ENCODE measurements around the gene IFT80.

IFT80 gene

GRCh38 chr3:160291909-160292299 lies 107.1 kb downstream of the IFT80 start:
- Histone ChIP-seq H3K27ac (ENCODE audit: low read depth, low read length, poor library complexity, severe bottlenecking) (no peak overlapping the region), H3K4me3 (ENCODE audit: low read depth, low read length, poor library complexity, severe bottlenecking) (no peak overlapping the region), H3K9me2 (ENCODE audit: low read depth, low read length) (no peaks in the 10 kb centered on the region), H2AFZ (ENCODE audit: low read length) (no peak overlapping the region), H3K9me3 (ENCODE audit: low read length) (no peaks in the 10 kb centered on the region), H3K36me3 (ENCODE audit: insufficient read depth, low read length) (no peaks in the 10 kb centered on the region), H3K79me2 (ENCODE audit: insufficient read depth, low read length) (no peaks in the 10 kb centered on the region), H3K9ac (ENCODE audit: low read length) (no peak overlapping the region), H3K4me2 (ENCODE audit: low read length) (no peak overlapping the region), H3K27me3 (ENCODE audit: insufficient read depth, low read length) (no peaks in the 10 kb centered on the region), H3K4me1 (ENCODE audit: insufficient read depth, low read length, severe bottlenecking) (no peaks in the 10 kb centered on the region), H4K20me1 (ENCODE audit: insufficient read depth, low read length) (no peaks in the 10 kb centered on the region), H3F3A (ENCODE audit: insufficient read depth, low read length) (no peaks in the 10 kb centered on the region)
- TF ChIP-seq CTCF (IDR thresholded peaks at IDR 0.05; ENCODE audit: low read length) = no peak
- no peak for TF ChIP-seq EZH2 (IDR thresholded peaks at IDR 0.05; ENCODE audit: borderline replicate concordance, low read length)

DNA sequence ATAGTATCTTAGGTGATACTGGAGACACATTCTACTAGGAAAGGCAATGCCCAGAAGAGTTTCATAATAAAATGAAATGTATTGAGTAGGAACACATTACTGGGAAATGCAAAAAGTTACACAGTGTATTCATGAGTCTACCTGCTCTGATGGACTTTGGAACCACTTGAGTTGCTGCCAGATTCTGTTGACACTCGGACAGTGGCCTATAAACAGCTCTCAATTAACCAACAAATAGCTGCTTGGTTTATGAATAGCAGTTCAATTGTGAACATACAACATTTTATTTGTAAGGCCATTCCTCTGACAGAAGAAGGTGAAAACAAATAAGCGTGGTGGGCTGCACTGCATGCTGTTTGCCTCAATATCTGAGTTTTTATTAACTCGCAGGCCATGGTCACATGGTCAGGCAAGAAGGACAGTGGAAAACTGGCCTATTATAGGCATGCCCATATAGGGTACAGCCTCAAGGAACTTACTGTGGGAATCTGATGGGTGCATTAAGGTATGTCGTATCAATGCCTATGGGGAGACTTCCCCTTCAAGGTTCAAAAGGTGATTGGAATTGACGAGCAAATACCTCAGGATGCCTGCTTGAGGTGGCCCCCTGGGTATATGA lies 107.6 kb downstream of the IFT80 start:
- H4K20me1 ChIP-seq (ENCODE audit: insufficient read depth, low read length) = no peaks in the 10 kb centered on the region
- no peaks in the 10 kb centered on the region for H3K36me3 ChIP-seq (ENCODE audit: insufficient read depth, low read length)
- H3K4me2 ChIP-seq (ENCODE audit: low read length) = no peak overlapping the region
- H3K9ac ChIP-seq (ENCODE audit: low read length) = no peak overlapping the region
- no peak overlapping the region for H3K4me3 ChIP-seq (ENCODE audit: low read depth, low read length, poor library complexity, severe bottlenecking)
- H3K27ac ChIP-seq (ENCODE audit: low read depth, low read length, poor library complexity, severe bottlenecking) = no peak overlapping the region
- no peaks in the 10 kb centered on the region for H3K27me3 ChIP-seq (ENCODE audit: insufficient read depth, low read length)
- no peaks in the 10 kb centered on the region for H3K4me1 ChIP-seq (ENCODE audit: insufficient read depth, low read length, severe bottlenecking)
- H2AFZ ChIP-seq (ENCODE audit: low read length) = no peak overlapping the region
- H3K79me2 ChIP-seq (ENCODE audit: insufficient read depth, low read length) = no peaks in the 10 kb centered on the region
- no peaks in the 10 kb centered on the region for H3K9me3 ChIP-seq (ENCODE audit: low read length)
- H3F3A ChIP-seq (ENCODE audit: insufficient read depth, low read length) = no peaks in the 10 kb centered on the region
- H3K9me2 ChIP-seq (ENCODE audit: low read depth, low read length) = no peaks in the 10 kb centered on the region
- TF ChIP-seq CTCF (IDR thresholded peaks at IDR 0.05; ENCODE audit: low read length) (no peak), EZH2 (IDR thresholded peaks at IDR 0.05; ENCODE audit: borderline replicate concordance, low read length) (no peak)

- Histone ChIP-seq H3K4me2 (ENCODE audit: low read length) (no peak overlapping the region), H3K36me3 (ENCODE audit: insufficient read depth, low read length) (no peaks in the 10 kb centered on the region), H2AFZ (ENCODE audit: low read length) (no peak overlapping the region), H4K20me1 (ENCODE audit: insufficient read depth, low read length) (no peaks in the 10 kb centered on the region), H3K9me3 (ENCODE audit: low read length) (no peaks in the 10 kb centered on the region), H3K27ac (ENCODE audit: low read depth, low read length, poor library complexity, severe bottlenecking) (no peak overlapping the region), H3K4me1 (ENCODE audit: insufficient read depth, low read length, severe bottlenecking) (no peaks in the 10 kb centered on the region), H3K4me3 (ENCODE audit: low read depth, low read length, poor library complexity, severe bottlenecking) (no peak overlapping the region), H3K9me2 (ENCODE audit: low read depth, low read length) (no peaks in the 10 kb centered on the region), H3K79me2 (ENCODE audit: insufficient read depth, low read length) (no peaks in the 10 kb centered on the region), H3K27me3 (ENCODE audit: insufficient read depth, low read length) (no peaks in the 10 kb centered on the region), H3K9ac (ENCODE audit: low read length) (no peak overlapping the region), H3F3A (ENCODE audit: insufficient read depth, low read length) (no peaks in the 10 kb centered on the region)
- TF ChIP-seq CTCF (IDR thresholded peaks at IDR 0.05; ENCODE audit: low read length) (no peak), EZH2 (IDR thresholded peaks at IDR 0.05; ENCODE audit: borderline replicate concordance, low read length) (no peak)
Observed at GRCh38 chr3:160287666-160288065, 111.4 kb downstream of the IFT80 start.

All from OCI-LY1 (cell line).